CD14-positive monocyte (primary cell): Measurements from ENCODE around the gene PRDM7. TPM values are rescaled to one million over a fixed set of nuclear protein-coding genes. Genes with fewer than 3 reads are reported as not detected.

ENCODE experiments used
- DNase-seq, 3 donors: peaks; one replicate each; pipeline ENCODE4 v3.0.0-alpha.2; 2011 to 2022
- H2AFZ ChIP-seq: 2 replicates; pipeline ENCODE4 v1.6.0; 2012; ENCODE audit warnings: mild to moderate bottlenecking, low read depth, low read length, inconsistent platforms; ENCODE audit not compliant: insufficient read depth, poor library complexity, severe bottlenecking
- H3K27ac ChIP-seq, 2 donors: 1 replicate in 1 of 2; 2 replicates in 1 of 2; pipeline ENCODE4 v1.5.1; 2012 to 2013; ENCODE audit warnings: low read length in 2 of 2, control low read depth in 1 of 2, inconsistent platforms in 1 of 2, low read depth in 1 of 2, mild to moderate bottlenecking in 1 of 2
- H3K27me3 ChIP-seq, 2 donors: one replicate each; pipeline versions ENCODE4 v1.6.0 to v1.6.1; 2011 to 2013; ENCODE audit warnings: low read length in 2 of 2; ENCODE audit not compliant: control insufficient read depth in 2 of 2, insufficient read depth in 2 of 2
- H3K36me3 ChIP-seq, 2 donors: replicated peaks in 1 of 2; 1 replicate in 1 of 2; 2 replicates in 1 of 2; pipeline versions ENCODE4 v1.5.1 to v1.6.1; 2012 to 2013; ENCODE audit warnings: low read length in 2 of 2, control low read depth in 1 of 2, inconsistent platforms in 1 of 2, mild to moderate bottlenecking in 1 of 2; ENCODE audit not compliant: insufficient read depth in 2 of 2, control insufficient read depth in 1 of 2
- H3K4me1 ChIP-seq, 2 donors: 1 replicate in 1 of 2; 2 replicates in 1 of 2; pipeline versions ENCODE4 v1.5.1 to v1.6.1; 2012 to 2013; ENCODE audit warnings: low read length in 2 of 2, control low read depth in 1 of 2, inconsistent platforms in 1 of 2, mild to moderate bottlenecking in 1 of 2, moderate library complexity in 1 of 2; ENCODE audit not compliant: insufficient read depth in 2 of 2, control insufficient read depth in 1 of 2
- H3K4me2 ChIP-seq: replicated peaks from 2 replicates; pipeline ENCODE3; 2012; ENCODE audit warnings: low read length, moderate library complexity, mild to moderate bottlenecking; ENCODE audit not compliant: poor library complexity, severe bottlenecking; ENCODE audit errors: extremely low read depth
- H3K4me3 ChIP-seq, 3 experiments: fragments of 200-600 bp in 1 of 3; sonication (generic) in 1 of 3; replicated peaks in 1 of 3; 1 replicate in 2 of 3; 2 replicates in 1 of 3; pipeline ENCODE4 v1.5.1; 2011 to 2013; ENCODE audit warnings: low read length in 3 of 3, mild to moderate bottlenecking in 3 of 3, control low read depth in 2 of 3, low read depth in 2 of 3, inconsistent platforms in 1 of 3, moderate library complexity in 1 of 3
- H3K79me2 ChIP-seq: 2 replicates; pipeline ENCODE4 v1.6.0; 2012; ENCODE audit warnings: mild to moderate bottlenecking, control low read depth, inconsistent platforms, low read length, moderate library complexity; ENCODE audit not compliant: insufficient read depth
- H3K9ac ChIP-seq: 2 replicates; pipeline ENCODE4 v1.6.0; 2017; ENCODE audit warnings: low read length, mild to moderate bottlenecking; ENCODE audit not compliant: insufficient read depth, poor library complexity, severe bottlenecking
- H3K9me3 ChIP-seq, 2 donors: replicated peaks in 1 of 2; 1 replicate in 1 of 2; 2 replicates in 1 of 2; pipeline versions ENCODE4 v1.5.1 to v1.6.1; 2012 to 2013; ENCODE audit warnings: low read length in 2 of 2, control low read depth in 1 of 2; ENCODE audit not compliant: control insufficient read depth in 1 of 2, insufficient read depth in 1 of 2
- H4K20me1 ChIP-seq: 2 replicates; pipeline ENCODE4 v1.6.0; 2012; ENCODE audit warnings: mild to moderate bottlenecking, low read length, control low read depth, moderate library complexity; ENCODE audit not compliant: insufficient read depth
- H3K27ac Mint-ChIP-seq, 7 donors: one replicate each; pipeline ENCODE4 v1.8.0; 2020; ENCODE audit warnings: mild to moderate bottlenecking in 7 of 7, mixed read lengths in 7 of 7, moderate library complexity in 6 of 7, inconsistent platforms in 2 of 7
- H3K27me3 Mint-ChIP-seq, 3 donors: one replicate each; pipeline ENCODE4 v1.8.0; 2021 to 2022; ENCODE audit warnings: low read depth in 3 of 3, mild to moderate bottlenecking in 3 of 3, mixed read lengths in 3 of 3, moderate library complexity in 3 of 3, inconsistent platforms in 1 of 3
- H3K36me3 Mint-ChIP-seq, 2 donors: one replicate each; pipeline ENCODE4 v1.8.0; 2020; ENCODE audit warnings: mixed read lengths in 2 of 2, inconsistent platforms in 1 of 2, mild to moderate bottlenecking in 1 of 2
- H3K4me1 Mint-ChIP-seq: one replicate; pipeline ENCODE4 v1.8.0; 2020; ENCODE audit warnings: mild to moderate bottlenecking, mixed read lengths
- H3K4me3 Mint-ChIP-seq, 2 donors: one replicate each; pipeline ENCODE4 v1.8.0; 2020; ENCODE audit warnings: mild to moderate bottlenecking in 2 of 2, mixed read lengths in 2 of 2, moderate library complexity in 1 of 2
- H3K9me3 Mint-ChIP-seq, 7 donors: one replicate each; pipeline ENCODE4 v1.8.0; 2020 to 2022; ENCODE audit warnings: mixed read lengths in 7 of 7, mild to moderate bottlenecking in 6 of 7, moderate library complexity in 6 of 7, inconsistent platforms in 2 of 7
- CTCF ChIP-seq: fragments of 200-600 bp; IDR thresholded peaks from one replicate; pipeline ENCODE4 v1.8.0; 2022; ENCODE audit warnings: antibody characterized with exemption, mild to moderate bottlenecking
- WGBS: methylation state at CpG from one replicate; pipeline ENCODE4 v1.1.5; 2013; ENCODE audit warnings: missing lambda C conversion rate; ENCODE audit not compliant: insufficient coverage; 5-methylcytosine and 5-hydroxymethylcytosine counted together
- intact Hi-C, 2 donors: fragments of 100-400 bp; cut with micrococcal nuclease; formaldehyde crosslinking; loops; one replicate each; pipeline versions ENCODE4 v1.15.0 to v1.15.1; 2023
- polyA plus RNA-seq, 3 donors: library from polyadenylated mRNA; depleted of rRNA in 1 of 3; unstranded in 2 of 3; stranded (reverse) in 1 of 3; fragments of 300-500 nt in 2 of 3; fragments of >200 nt in 1 of 3; fragmentation: Illumina TruSeq in 2 of 3; gene quantifications; 1 replicate in 2 of 3; 2 replicates in 1 of 3; pipeline ENCODE4 v1.2.3, GENCODE V29; 2012 to 2021

The PRDM7 gene
- polyA plus RNA-seq, 3 donors: not detected

GRCh38 chr16:90026135-90026534 is 51.0 kb downstream of the PRDM7 start:
- Histone ChIP-seq H3K4me3 (peak overlapping the region in 1 of 3 experiments; percentile 3), H2AFZ (no peak overlapping the region), H3K36me3 (no peaks in the 10 kb centered on the region), H3K4me2 (no peak overlapping the region), H3K27ac (no peak overlapping the region), H4K20me1 (no peaks in the 10 kb centered on the region), H3K79me2 (no peaks in the 10 kb centered on the region), H3K9ac (no peak overlapping the region), H3K27me3 (no peaks in the 10 kb centered on the region), H3K4me1 (peaks cover 22 to 30% of the 10 kb centered on the region in 2 donors), H3K9me3 (no peaks in the 10 kb centered on the region)
- peaks cover 22% of the 10 kb centered on the region for H3K4me1 Mint-ChIP-seq
- peak overlapping the region in 1 of 7 donors; percentile 46 for H3K27ac Mint-ChIP-seq
- H3K36me3 Mint-ChIP-seq: peaks cover 0 to 2% of the 10 kb centered on the region in 2 donors
- peaks cover 0 to 5% (median 0%) of the 10 kb centered on the region in 3 donors for H3K27me3 Mint-ChIP-seq
- H3K9me3 Mint-ChIP-seq: peaks cover 0 to 3% (median 0%) of the 10 kb centered on the region in 7 donors
- 0% methylated on average over 5 of the region's 8 CpGs for WGBS
- peak; percentile 36 for TF ChIP-seq CTCF
- intact Hi-C loops: no loop called here
- peak overlapping the region in 1 of 2 donors; percentile 28 for H3K4me3 Mint-ChIP-seq
- DNase-seq: peak in 1 of 3 donors; percentile 18

DNA sequence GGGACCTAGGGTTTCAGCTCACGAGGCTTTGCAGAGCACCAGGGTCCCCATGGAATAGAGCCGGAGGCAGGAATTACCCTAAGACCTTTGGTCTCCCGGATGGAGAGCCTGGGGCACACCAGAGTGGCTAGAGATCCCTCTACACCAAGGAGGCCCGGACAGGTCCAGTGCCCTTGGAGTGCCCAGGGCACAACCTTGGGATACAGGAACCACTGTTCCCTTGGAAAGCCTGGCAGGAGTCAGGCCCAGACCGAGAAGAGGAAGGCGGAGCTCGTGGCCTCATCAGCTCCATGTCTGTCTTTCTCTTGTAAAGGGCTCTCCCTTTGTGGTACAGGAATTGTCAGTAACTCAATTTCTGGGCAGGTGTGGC is 54.1 kb downstream of the PRDM7 start:
- H4K20me1 ChIP-seq: no peaks in the 10 kb centered on the region
- peak overlapping the region; percentile 96 for H3K4me2 ChIP-seq
- H3K4me1 ChIP-seq: peaks cover 36 to 50% of the 10 kb centered on the region in 2 donors
- Mint-ChIP-seq H3K9me3 (peaks cover 0 to 7% (median 2%) of the 10 kb centered on the region in 7 donors), H3K27me3 (peaks cover 16 to 23% (median 22%) of the 10 kb centered on the region in 3 donors), H3K27ac (peak overlapping the region in 1 of 7 donors; percentile 53), H3K4me3 (peak overlapping the region; percentile 76 to 87), H3K36me3 (peaks cover 0 to 4% of the 10 kb centered on the region in 2 donors), H3K4me1 (peaks cover 35% of the 10 kb centered on the region)
- H2AFZ ChIP-seq: peak overlapping the region; percentile 82
- no peak overlapping the region for H3K27ac ChIP-seq
- H3K36me3 ChIP-seq: no peaks in the 10 kb centered on the region
- no peak for TF ChIP-seq CTCF
- WGBS: 61% methylated on average over 6 of the region's 7 CpGs
- peak overlapping the region; percentile 62 to 80 (median 63) for H3K4me3 ChIP-seq
- H3K9ac ChIP-seq: peak overlapping the region; percentile 71
- H3K27me3 ChIP-seq: peaks cover 9 to 22% of the 10 kb centered on the region in 2 donors
- no peak for DNase-seq
- H3K79me2 ChIP-seq: no peaks in the 10 kb centered on the region
- peaks cover 0 to 5% of the 10 kb centered on the region in 2 donors for H3K9me3 ChIP-seq
- intact Hi-C loops: no loop called here
